CD4-positive, CD25-positive, alpha-beta regulatory T cell (primary cell): ENCODE results near the gene RALBP1. TPM values are rescaled to one million over a fixed set of nuclear protein-coding genes. Genes with fewer than 3 reads are reported as not detected.

Source experiments
- ATAC-seq, 2 donors: fragments of 150-1000 bp; cut with Tn5 transposase; one replicate each; pipeline ENCODE4 v1.10.0; 2021; ENCODE audit warnings: low read depth in 2 of 2, moderate number of reproducible peaks in 2 of 2, moderate library complexity in 1 of 2
- DNase-seq, 3 donors: peaks; one replicate each; pipeline versions ENCODE4 v3.0.0 to v3.0.0-alpha.2; 2012 to 2022; ENCODE audit warnings: mixed read lengths in 1 of 3
- H3K27ac ChIP-seq: one replicate; pipeline ENCODE4 v1.7.0; 2013; ENCODE audit warnings: mild to moderate bottlenecking, low read length; ENCODE audit not compliant: insufficient read depth, poor library complexity, severe bottlenecking
- H3K27me3 ChIP-seq: one replicate; pipeline ENCODE4 v1.7.0; 2013; ENCODE audit warnings: low read length; ENCODE audit not compliant: control insufficient read depth, insufficient read depth
- H3K36me3 ChIP-seq: one replicate; pipeline ENCODE4 v1.7.0; 2013; ENCODE audit warnings: mild to moderate bottlenecking, low read length, moderate library complexity; ENCODE audit not compliant: control insufficient read depth, insufficient read depth
- H3K4me1 ChIP-seq: 2 replicates; pipeline ENCODE4 v1.7.0; 2013; ENCODE audit warnings: mild to moderate bottlenecking, low read length; ENCODE audit not compliant: insufficient read depth, control insufficient read depth, poor library complexity, severe bottlenecking
- H3K4me3 ChIP-seq: one replicate; pipeline ENCODE4 v1.7.0; 2013; ENCODE audit warnings: low read depth, mild to moderate bottlenecking, low read length, moderate library complexity
- H3K9me3 ChIP-seq, 2 experiments: 1 replicate in 1 of 2; 2 replicates in 1 of 2; pipeline ENCODE4 v1.7.0; 2013; ENCODE audit warnings: low read length in 2 of 2, mild to moderate bottlenecking in 1 of 2, moderate library complexity in 1 of 2; ENCODE audit not compliant: control insufficient read depth in 2 of 2
- H3K27ac Mint-ChIP-seq, 3 donors: one replicate each; pipeline ENCODE4 v1.8.0; 2020 to 2022; ENCODE audit warnings: mild to moderate bottlenecking in 3 of 3, mixed read lengths in 3 of 3, moderate library complexity in 2 of 3
- H3K27me3 Mint-ChIP-seq: one replicate; pipeline ENCODE4 v1.8.0; 2022; ENCODE audit warnings: mild to moderate bottlenecking, mixed read lengths
- H3K36me3 Mint-ChIP-seq: one replicate; pipeline ENCODE4 v1.8.0; 2020; ENCODE audit warnings: mixed read lengths
- H3K4me1 Mint-ChIP-seq, 4 donors: one replicate each; pipeline ENCODE4 v1.8.0; 2020 to 2022; ENCODE audit warnings: mixed read lengths in 4 of 4, mild to moderate bottlenecking in 1 of 4
- H3K4me3 Mint-ChIP-seq, 4 donors: one replicate each; pipeline ENCODE4 v1.8.0; 2020 to 2022; ENCODE audit warnings: mild to moderate bottlenecking in 4 of 4, mixed read lengths in 4 of 4, moderate library complexity in 3 of 4
- H3K9me3 Mint-ChIP-seq, 7 donors: one replicate each; pipeline ENCODE4 v1.8.0; 2020 to 2022; ENCODE audit warnings: mixed read lengths in 7 of 7, mild to moderate bottlenecking in 3 of 7, moderate library complexity in 2 of 7
- polyA plus RNA-seq, 4 donors: library from polyadenylated mRNA; unstranded; fragments of 300-500 nt; fragmentation: Illumina TruSeq; gene quantifications; one replicate each; pipeline ENCODE4 v1.2.3, GENCODE V29; 2021
- total RNA-seq: library from RNA; stranded (reverse); gene quantifications from one replicate; pipeline ENCODE4 v1.2.3, GENCODE V29; 2022

The RALBP1 gene
- total and polyA plus RNA-seq, 5 donors from 2014 or later: 27.0 to 42.3 (median 38.4) TPM

DNA sequence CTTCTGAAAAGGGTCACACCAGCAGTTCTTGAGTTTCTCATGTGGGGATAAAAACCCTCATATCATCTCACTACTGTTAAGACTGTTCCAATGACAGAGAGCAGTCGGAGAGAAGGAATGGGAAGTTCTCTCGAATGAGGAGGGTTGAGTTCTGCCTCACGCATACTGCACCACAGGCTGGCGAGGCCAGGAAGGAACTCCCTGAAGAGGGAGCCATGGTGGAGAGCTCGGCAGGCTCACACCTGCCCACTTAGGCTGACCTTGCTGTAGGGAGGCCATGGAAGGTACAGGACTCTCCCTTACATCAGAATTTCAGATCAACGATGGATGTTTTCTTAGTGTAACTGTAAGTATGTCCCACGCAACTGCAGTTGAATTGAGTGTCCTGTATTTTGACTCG lies 64.6 kb downstream of the RALBP1 start:
- H3K4me1 Mint-ChIP-seq: no peaks in the 10 kb centered on the region
- DNase-seq (no peak), ATAC-seq (no peak)
- Histone ChIP-seq H3K27me3 (no peaks in the 10 kb centered on the region), H3K36me3 (peaks cover 35% of the 10 kb centered on the region), H3K9me3 (no peaks in the 10 kb centered on the region), H3K4me3 (no peak overlapping the region), H3K4me1 (no peaks in the 10 kb centered on the region), H3K27ac (no peak overlapping the region)
- H3K9me3 Mint-ChIP-seq: no peaks in the 10 kb centered on the region
- H3K27me3 Mint-ChIP-seq: no peaks in the 10 kb centered on the region
- H3K4me3 Mint-ChIP-seq: no peak overlapping the region
- H3K36me3 Mint-ChIP-seq: peaks cover 26% of the 10 kb centered on the region
- no peak overlapping the region for H3K27ac Mint-ChIP-seq

DNA sequence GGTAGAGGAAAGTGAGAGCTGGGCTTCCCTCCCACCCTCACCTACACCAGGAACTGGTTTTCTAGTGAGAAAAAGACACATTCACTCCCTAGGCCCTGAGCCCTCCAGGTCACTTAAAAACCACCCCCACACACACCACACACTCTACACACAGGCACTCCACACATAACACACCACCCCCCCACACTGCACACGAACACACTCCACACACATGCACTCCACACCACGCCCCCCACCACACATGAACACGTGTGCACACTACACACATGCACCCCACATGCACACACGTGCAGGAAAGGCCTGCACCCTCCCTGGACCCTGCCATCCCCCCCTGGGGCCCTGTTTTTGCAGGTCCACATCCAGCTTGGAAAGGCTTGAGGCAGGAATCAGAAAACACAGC lies 67.6 kb downstream of the RALBP1 start:
- peaks cover 32% of the 10 kb centered on the region for H3K36me3 ChIP-seq
- no peak overlapping the region for H3K27ac ChIP-seq
- H3K4me1 Mint-ChIP-seq: no peaks in the 10 kb centered on the region
- no peak overlapping the region for H3K4me3 Mint-ChIP-seq
- no peaks in the 10 kb centered on the region for H3K4me1 ChIP-seq
- H3K27ac Mint-ChIP-seq: no peak overlapping the region
- H3K9me3 Mint-ChIP-seq: no peaks in the 10 kb centered on the region
- peaks cover 25% of the 10 kb centered on the region for H3K36me3 Mint-ChIP-seq
- no peak for DNase-seq
- no peaks in the 10 kb centered on the region for H3K9me3 ChIP-seq
- H3K27me3 ChIP-seq: no peaks in the 10 kb centered on the region
- no peak overlapping the region for H3K4me3 ChIP-seq
- no peak for ATAC-seq
- H3K27me3 Mint-ChIP-seq: no peaks in the 10 kb centered on the region

- Mint-ChIP-seq H3K4me1 (no peaks in the 10 kb centered on the region), H3K27ac (no peak overlapping the region), H3K9me3 (no peaks in the 10 kb centered on the region), H3K27me3 (no peaks in the 10 kb centered on the region), H3K36me3 (peaks cover 40% of the 10 kb centered on the region), H3K4me3 (no peak overlapping the region)
- no peaks in the 10 kb centered on the region for H3K27me3 ChIP-seq
- DNase-seq: no peak
- peaks cover 40% of the 10 kb centered on the region for H3K36me3 ChIP-seq
- H3K9me3 ChIP-seq: no peaks in the 10 kb centered on the region
- ATAC-seq: no peak
- no peak overlapping the region for H3K4me3 ChIP-seq
- no peak overlapping the region for H3K27ac ChIP-seq
- no peaks in the 10 kb centered on the region for H3K4me1 ChIP-seq
Measured at GRCh38 chr18:9545029-9545428, 69.7 kb downstream of the RALBP1 start.

- H3K27ac Mint-ChIP-seq: no peak overlapping the region
Measured at GRCh38 chr18:9546468-9546867, 71.2 kb downstream of the RALBP1 start.

DNA sequence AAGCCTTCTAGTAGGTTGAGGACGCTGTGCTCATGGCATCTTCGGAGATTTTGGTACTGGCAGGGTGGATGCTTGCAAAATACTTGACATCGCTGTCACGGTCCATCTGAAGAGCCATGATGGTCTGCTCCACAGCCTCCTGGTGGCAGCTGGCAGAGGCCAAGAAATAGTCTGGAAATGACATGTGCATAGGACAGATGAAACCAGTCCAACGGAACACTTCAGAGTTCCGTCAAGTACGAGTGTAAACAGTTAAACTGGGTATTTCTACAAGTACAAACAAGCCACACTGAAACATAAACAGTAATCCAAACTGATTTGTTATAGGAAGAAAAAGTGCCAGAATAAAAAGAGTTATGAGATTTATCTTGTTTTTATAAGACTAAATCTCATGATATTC lies 72.5 kb downstream of the RALBP1 start:
- H3K27me3 ChIP-seq: no peaks in the 10 kb centered on the region
- Mint-ChIP-seq H3K4me1 (no peaks in the 10 kb centered on the region), H3K9me3 (peaks cover 0 to 3% (median 0%) of the 10 kb centered on the region in 7 donors), H3K36me3 (peaks cover 55% of the 10 kb centered on the region), H3K27me3 (no peaks in the 10 kb centered on the region), H3K4me3 (no peak overlapping the region), H3K27ac (no peak overlapping the region)
- H3K4me3 ChIP-seq: no peak overlapping the region
- peaks cover 59% of the 10 kb centered on the region for H3K36me3 ChIP-seq
- no peak for ATAC-seq
- no peak for DNase-seq
- no peaks in the 10 kb centered on the region for H3K4me1 ChIP-seq
- H3K9me3 ChIP-seq: no peaks in the 10 kb centered on the region
- H3K27ac ChIP-seq: no peak overlapping the region

More at GRCh38 chr18:9546468-9546867, 71.2 kb downstream of the RALBP1 start:
- Mint-ChIP-seq H3K36me3 (peaks cover 52% of the 10 kb centered on the region), H3K9me3 (no peaks in the 10 kb centered on the region), H3K4me3 (no peak overlapping the region), H3K4me1 (no peaks in the 10 kb centered on the region), H3K27me3 (no peaks in the 10 kb centered on the region)
- Histone ChIP-seq H3K4me1 (no peaks in the 10 kb centered on the region), H3K27ac (no peak overlapping the region), H3K9me3 (no peaks in the 10 kb centered on the region), H3K36me3 (peaks cover 45% of the 10 kb centered on the region), H3K4me3 (no peak overlapping the region), H3K27me3 (no peaks in the 10 kb centered on the region)
- no peak for DNase-seq
- ATAC-seq: no peak

- H3K4me3 ChIP-seq: no peak overlapping the region
- H3K4me1 ChIP-seq: no peaks in the 10 kb centered on the region
- no peak overlapping the region for H3K27ac ChIP-seq
- peaks cover 66% of the 10 kb centered on the region for H3K36me3 Mint-ChIP-seq
- no peak overlapping the region for H3K4me3 Mint-ChIP-seq
- ATAC-seq (no peak), DNase-seq (no peak)
- H3K27me3 Mint-ChIP-seq: no peaks in the 10 kb centered on the region
- H3K9me3 ChIP-seq: no peaks in the 10 kb centered on the region
- no peaks in the 10 kb centered on the region for H3K27me3 ChIP-seq
- no peaks in the 10 kb centered on the region for H3K4me1 Mint-ChIP-seq
- H3K9me3 Mint-ChIP-seq: peaks cover 0 to 6% (median 0%) of the 10 kb centered on the region in 7 donors
- H3K36me3 ChIP-seq: peaks cover 72% of the 10 kb centered on the region
- H3K27ac Mint-ChIP-seq: no peak overlapping the region
Measured at GRCh38 chr18:9549405-9549804, 74.1 kb downstream of the RALBP1 start.

DNA sequence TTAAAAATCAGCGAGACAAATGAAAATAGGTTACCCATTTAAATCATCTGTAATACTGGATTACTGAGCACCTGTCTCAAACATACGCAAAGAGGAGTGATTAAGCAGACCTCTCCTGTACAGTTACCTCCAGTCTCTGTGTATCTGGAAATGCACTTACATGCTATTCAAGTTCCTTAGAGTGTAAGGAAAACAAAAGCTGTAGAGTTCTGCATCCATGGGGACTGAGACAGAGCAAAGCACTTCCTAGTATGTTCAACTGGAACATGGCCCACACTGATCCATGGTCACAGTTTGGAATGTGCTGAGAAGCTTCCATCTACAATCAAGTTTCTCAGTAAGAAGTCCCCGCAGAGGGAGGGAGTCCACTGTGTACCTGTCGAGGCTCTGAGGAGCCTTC lies 75.1 kb downstream of the RALBP1 start:
- Histone ChIP-seq H3K4me1 (no peaks in the 10 kb centered on the region), H3K27ac (no peak overlapping the region), H3K4me3 (no peak overlapping the region), H3K36me3 (peaks cover 82% of the 10 kb centered on the region), H3K27me3 (no peaks in the 10 kb centered on the region), H3K9me3 (no peaks in the 10 kb centered on the region)
- no peak for ATAC-seq
- peaks cover 74% of the 10 kb centered on the region for H3K36me3 Mint-ChIP-seq
- peaks cover 0 to 6% (median 0%) of the 10 kb centered on the region in 7 donors for H3K9me3 Mint-ChIP-seq
- DNase-seq: no peak
- no peak overlapping the region for H3K27ac Mint-ChIP-seq
- H3K4me3 Mint-ChIP-seq: no peak overlapping the region
- H3K27me3 Mint-ChIP-seq: no peaks in the 10 kb centered on the region
- no peaks in the 10 kb centered on the region for H3K4me1 Mint-ChIP-seq

GRCh38 chr18:9552191-9552590 lies 76.9 kb downstream of the RALBP1 start:
- Histone ChIP-seq H3K27ac (no peak overlapping the region), H3K4me1 (no peaks in the 10 kb centered on the region), H3K36me3 (peaks cover 83% of the 10 kb centered on the region), H3K27me3 (no peaks in the 10 kb centered on the region), H3K9me3 (no peaks in the 10 kb centered on the region), H3K4me3 (no peak overlapping the region)
- Mint-ChIP-seq H3K4me3 (no peak overlapping the region), H3K27me3 (no peaks in the 10 kb centered on the region), H3K4me1 (no peaks in the 10 kb centered on the region), H3K9me3 (peaks cover 0 to 6% (median 0%) of the 10 kb centered on the region in 7 donors), H3K36me3 (peaks cover 75% of the 10 kb centered on the region), H3K27ac (no peak overlapping the region)
- ATAC-seq (no peak), DNase-seq (no peak)
